ENCODE results near the gene PAAF1. TPM values are rescaled to one million over a fixed set of nuclear protein-coding genes. Genes with fewer than 3 reads are reported as not detected.
"Not testable (repeated sequence)": the region's sequence is repeated elsewhere in the genome, so short reads cannot be mapped to it uniquely, and the experiment has no call there.

The PAAF1 gene
- total RNA-seq, 1 experiment from 2014 or later: 12.1 TPM

DNA sequence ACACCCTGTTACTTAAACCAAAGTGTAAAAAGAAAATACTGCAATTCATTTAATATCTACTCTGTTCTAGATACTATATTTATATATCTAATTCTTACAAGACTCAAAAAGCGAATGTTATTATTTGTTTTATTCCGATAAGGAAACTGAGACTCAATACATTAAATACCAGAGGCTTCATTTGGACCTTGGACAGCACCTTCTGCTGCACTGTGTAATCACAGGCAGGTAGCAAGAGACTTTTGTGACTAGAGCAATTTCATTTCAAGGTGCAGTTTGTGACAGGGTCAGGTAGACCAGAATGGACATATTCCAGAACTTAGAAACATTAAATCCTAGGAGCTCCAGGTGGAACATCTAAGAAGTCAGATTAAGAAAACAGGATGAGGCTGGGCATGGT is 52.6 kb downstream of the PAAF1 start:
- no peaks in the 10 kb centered on the region for H3K27me3 ChIP-seq
- DNase-seq: no peak
- H3K4me3 ChIP-seq: no peak overlapping the region
- H3K9me3 ChIP-seq: no peaks in the 10 kb centered on the region
- peaks cover 43% of the 10 kb centered on the region for H3K36me3 ChIP-seq

- DNase-seq: peak; percentile 28
- Histone ChIP-seq H3K4me3 (no peak overlapping the region), H3K27me3 (no peaks in the 10 kb centered on the region), H3K36me3 (peaks cover 40% of the 10 kb centered on the region), H3K9me3 (no peaks in the 10 kb centered on the region)
Measured at GRCh38 chr11:73931039-73931645, 54.3 kb downstream of the PAAF1 start.

- no peak overlapping the region for H3K4me3 ChIP-seq
- no peaks in the 10 kb centered on the region for H3K9me3 ChIP-seq
- no peaks in the 10 kb centered on the region for H3K27me3 ChIP-seq
- H3K36me3 ChIP-seq: peaks cover 33% of the 10 kb centered on the region
- DNase-seq: no peak
Measured at GRCh38 chr11:73931951-73932350, 55.2 kb downstream of the PAAF1 start.

DNA sequence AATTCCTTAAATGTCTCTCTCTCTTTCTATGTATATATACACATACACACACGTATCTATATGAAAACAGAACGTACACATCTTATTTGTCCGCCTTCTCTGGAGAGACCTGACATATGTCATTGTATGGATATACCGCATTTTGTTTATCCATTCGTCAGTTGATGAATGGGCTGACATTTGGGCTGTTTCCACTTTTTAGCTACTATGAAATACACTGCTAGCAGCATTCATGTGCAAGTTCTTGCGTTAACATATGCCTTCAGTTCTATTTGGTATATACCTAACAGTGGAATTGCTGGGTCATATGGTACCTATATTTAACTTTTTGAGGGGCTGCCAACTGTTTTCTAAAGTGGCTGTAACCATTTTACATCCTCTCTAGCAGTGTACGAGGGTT is 56.0 kb downstream of the PAAF1 start:
- no peak for DNase-seq
- Histone ChIP-seq H3K9me3 (no peaks in the 10 kb centered on the region), H3K27me3 (no peaks in the 10 kb centered on the region), H3K36me3 (peaks cover 24% of the 10 kb centered on the region), H3K4me3 (no peak overlapping the region)

DNA sequence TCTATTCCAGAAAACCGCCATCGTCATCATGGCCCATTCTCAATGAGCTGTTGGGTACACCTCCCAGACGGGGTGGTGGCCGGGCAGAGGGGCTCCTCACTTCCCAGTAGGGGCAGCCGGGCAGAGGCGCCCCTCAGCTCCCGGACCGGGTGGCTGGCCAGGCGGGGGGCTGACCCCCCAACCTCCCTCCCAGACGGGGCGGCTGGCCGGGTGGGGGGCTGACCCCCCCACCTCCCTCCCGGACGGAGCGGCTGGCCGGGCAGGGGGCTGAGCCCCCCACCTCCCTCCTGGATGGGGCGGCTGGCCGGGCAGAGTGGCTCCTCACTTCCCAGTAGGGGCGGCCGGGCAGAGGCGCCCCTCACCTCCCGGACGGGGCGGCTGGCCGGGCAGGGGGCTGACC is 59.2 kb downstream of the PAAF1 start:
- not testable (repeated sequence) for DNase-seq, H3K36me3 ChIP-seq, H3K4me3 ChIP-seq, H3K9me3 ChIP-seq, H3K27me3 ChIP-seq

GRCh38 chr11:73939096-73939495 is 62.3 kb downstream of the PAAF1 start:
- H3K27me3 ChIP-seq: no peaks in the 10 kb centered on the region
- peaks cover 12% of the 10 kb centered on the region for H3K9me3 ChIP-seq
- DNase-seq: peak; percentile 16
- H3K36me3 ChIP-seq: peaks cover 4% of the 10 kb centered on the region; the same call in 1 of the 2 replicates
- H3K4me3 ChIP-seq: no peak overlapping the region

GRCh38 chr11:73940801-73941570 is 64.2 kb downstream of the PAAF1 start:
- Histone ChIP-seq H3K9me3 (peaks cover 12% of the 10 kb centered on the region), H3K4me3 (no peak overlapping the region), H3K36me3 (peaks cover 4% of the 10 kb centered on the region; the same call in 1 of the 2 replicates), H3K27me3 (no peaks in the 10 kb centered on the region)
- DNase-seq: no peak

- H3K27me3 ChIP-seq: no peaks in the 10 kb centered on the region
- H3K9me3 ChIP-seq: peaks cover 12% of the 10 kb centered on the region
- peaks cover 4% of the 10 kb centered on the region; the same call in 1 of the 2 replicates for H3K36me3 ChIP-seq
- H3K4me3 ChIP-seq: no peak overlapping the region
- DNase-seq: no peak
Measured at GRCh38 chr11:73942010-73942409, 65.2 kb downstream of the PAAF1 start.

DNA sequence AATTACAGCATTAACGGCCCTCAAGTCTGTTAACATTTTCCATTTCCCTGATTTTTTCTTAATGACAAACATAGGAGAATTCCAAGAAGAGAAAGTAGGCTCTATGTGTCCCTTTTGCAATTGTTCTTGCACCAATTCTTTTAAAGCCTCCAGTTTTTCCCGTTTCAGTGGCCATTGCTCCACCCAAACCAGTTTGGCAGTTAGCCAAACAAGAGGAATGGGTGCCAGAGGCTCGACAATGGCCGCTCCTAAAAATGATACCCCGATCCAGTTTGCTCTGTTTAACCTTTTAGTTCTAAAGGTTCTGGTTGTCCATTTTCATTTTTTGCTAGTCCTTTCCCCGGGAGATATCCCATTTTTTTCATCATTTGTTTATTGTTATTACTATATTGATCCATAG is 67.3 kb downstream of the PAAF1 start:
- no peak for DNase-seq
- Histone ChIP-seq H3K27me3 (no peaks in the 10 kb centered on the region), H3K9me3 (peaks cover 12% of the 10 kb centered on the region; the same call in 1 of the 2 replicates), H3K36me3 (peaks cover 4% of the 10 kb centered on the region; the same call in 1 of the 2 replicates), H3K4me3 (no peak overlapping the region)

DNA sequence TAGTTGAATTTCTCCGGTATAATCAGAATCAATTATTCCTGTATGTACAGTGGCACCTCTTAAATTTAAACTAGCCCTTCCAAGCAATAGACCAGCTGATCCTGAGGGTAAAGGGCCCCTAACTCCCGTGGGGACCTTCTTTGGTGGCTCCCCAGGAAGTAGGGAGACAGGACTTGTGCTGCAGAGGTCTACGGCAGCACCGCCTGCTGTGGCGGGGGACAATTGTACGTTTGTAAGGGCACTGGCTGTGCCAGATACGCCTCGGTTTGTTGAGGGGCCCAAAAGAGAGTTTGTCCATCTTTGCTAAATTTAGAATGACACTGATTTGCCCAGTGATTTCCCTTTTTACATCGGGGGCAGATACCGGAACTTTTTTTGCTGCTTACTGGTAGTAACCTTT is 68.1 kb downstream of the PAAF1 start:
- peaks cover 12% of the 10 kb centered on the region; the same call in 1 of the 2 replicates for H3K9me3 ChIP-seq
- H3K4me3 ChIP-seq: no peak overlapping the region
- H3K36me3 ChIP-seq: peaks cover 4% of the 10 kb centered on the region; the same call in 1 of the 2 replicates
- H3K27me3 ChIP-seq: no peaks in the 10 kb centered on the region
- no peak for DNase-seq

- no peaks in the 10 kb centered on the region for H3K27me3 ChIP-seq
- H3K4me3 ChIP-seq: no peak overlapping the region
- peaks cover 12% of the 10 kb centered on the region; the same call in 1 of the 2 replicates for H3K9me3 ChIP-seq
- DNase-seq: no peak
- peaks cover 4% of the 10 kb centered on the region; the same call in 1 of the 2 replicates for H3K36me3 ChIP-seq
Measured at GRCh38 chr11:73945396-73945795, 68.6 kb downstream of the PAAF1 start.

GRCh38 chr11:73946798-73947458 is 70.1 kb downstream of the PAAF1 start:
- H3K27me3 ChIP-seq: no peaks in the 10 kb centered on the region
- no peaks in the 10 kb centered on the region for H3K36me3 ChIP-seq
- peaks cover 4% of the 10 kb centered on the region; the same call in 1 of the 2 replicates for H3K9me3 ChIP-seq
- H3K4me3 ChIP-seq: no peak overlapping the region
- no peak for DNase-seq

DNA sequence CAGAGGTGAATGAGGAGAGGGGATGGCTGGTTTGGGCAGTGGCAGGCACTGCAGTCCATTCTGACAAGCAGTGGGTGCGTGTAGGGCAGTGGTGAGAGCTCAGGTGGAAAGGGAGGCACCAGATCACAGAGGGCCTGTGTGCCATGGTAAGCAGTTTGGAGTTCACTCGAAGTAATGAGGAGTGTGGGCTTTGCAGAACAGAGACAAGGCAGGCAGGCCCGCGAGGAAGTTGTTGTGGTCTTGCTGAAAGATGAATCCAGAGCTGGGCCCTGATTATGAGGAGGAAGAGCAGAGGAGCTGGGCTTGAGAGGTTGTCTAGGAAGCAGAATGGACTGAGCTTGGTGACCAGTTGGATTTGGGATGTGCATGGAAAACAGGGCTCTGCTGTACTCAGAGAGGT is 72.4 kb downstream of the PAAF1 start:
- Histone ChIP-seq H3K36me3 (no peaks in the 10 kb centered on the region), H3K27me3 (no peaks in the 10 kb centered on the region), H3K4me3 (no peak overlapping the region), H3K9me3 (no peaks in the 10 kb centered on the region)
- no peak for DNase-seq

GRCh38 chr11:73949912-73950311 is 73.1 kb downstream of the PAAF1 start:
- no peak for DNase-seq
- H3K36me3 ChIP-seq: no peaks in the 10 kb centered on the region
- H3K4me3 ChIP-seq: no peak overlapping the region
- H3K27me3 ChIP-seq: no peaks in the 10 kb centered on the region
- no peaks in the 10 kb centered on the region for H3K9me3 ChIP-seq

GRCh38 chr11:73950869-73951710 is 74.3 kb downstream of the PAAF1 start, which contains the start of gene DNAJB13:
TSS of gene DNAJB13 (plus strand) at chr11:73951026. CDS start at chr11:73951070, 44 bp downstream.
- Histone ChIP-seq H3K9me3 (no peaks in the 10 kb centered on the region), H3K27me3 (no peaks in the 10 kb centered on the region), H3K4me3 (no peak within 1 kb of the TSS), H3K36me3 (no peaks in the 10 kb centered on the region)
- peak; percentile 25 for DNase-seq

DNA sequence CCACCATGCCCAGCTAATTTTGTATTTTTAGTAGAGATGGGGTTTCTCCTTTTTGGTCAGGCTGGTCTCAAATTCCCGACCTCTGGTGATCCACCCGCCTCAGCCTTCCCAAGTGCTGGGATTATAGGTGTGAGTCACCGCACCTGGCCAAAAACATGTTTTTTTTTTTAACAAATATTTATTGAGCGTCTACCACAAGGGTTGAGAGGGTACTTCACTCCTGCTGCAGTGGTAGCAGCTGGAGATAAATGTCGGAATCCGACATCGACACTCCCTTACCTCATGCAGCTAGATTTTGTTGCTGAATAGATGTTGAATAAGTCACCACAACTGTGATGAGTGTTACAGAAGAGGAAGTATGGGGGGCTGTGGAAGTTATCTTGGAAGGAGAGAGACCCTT is 75.0 kb downstream of the PAAF1 start:
- H3K4me3 ChIP-seq: no peak overlapping the region
- no peaks in the 10 kb centered on the region for H3K9me3 ChIP-seq
- no peaks in the 10 kb centered on the region for H3K27me3 ChIP-seq
- no peak for DNase-seq
- H3K36me3 ChIP-seq: no peaks in the 10 kb centered on the region

Data from MG63 (cell line).